CD4-positive, alpha-beta T cell treated with Interleukin-15 for 1 hour (primary cell): ENCODE measurements around the gene RNF187.
"Not testable (repeated sequence)": the region's sequence is repeated elsewhere in the genome, so short reads cannot be mapped to it uniquely, and the experiment has no call there.

Experiments used
- DNase-seq: peaks from one replicate; pipeline ENCODE4 v3.0.0-alpha.2; 2020

RNF187 gene

DNA sequence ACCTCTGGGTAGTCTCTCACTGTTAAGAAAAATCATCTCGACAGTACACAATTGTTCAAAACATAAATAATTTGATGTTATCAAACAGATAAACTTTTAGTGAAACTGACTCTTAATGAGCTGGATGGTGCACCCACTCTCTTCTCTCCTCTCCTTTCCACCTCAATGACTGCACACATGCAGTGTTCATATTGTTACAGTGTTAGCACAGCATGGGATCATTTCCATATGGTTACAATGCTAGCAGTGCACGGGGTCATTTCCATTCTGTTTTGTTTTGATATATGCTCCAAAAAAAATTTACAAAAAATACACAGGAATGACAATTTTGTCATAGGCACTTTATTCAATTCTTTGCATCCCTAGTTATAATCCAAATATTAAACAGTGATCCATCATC, 26.4 kb upstream of the RNF187 start:
- no peak for DNase-seq

DNA sequence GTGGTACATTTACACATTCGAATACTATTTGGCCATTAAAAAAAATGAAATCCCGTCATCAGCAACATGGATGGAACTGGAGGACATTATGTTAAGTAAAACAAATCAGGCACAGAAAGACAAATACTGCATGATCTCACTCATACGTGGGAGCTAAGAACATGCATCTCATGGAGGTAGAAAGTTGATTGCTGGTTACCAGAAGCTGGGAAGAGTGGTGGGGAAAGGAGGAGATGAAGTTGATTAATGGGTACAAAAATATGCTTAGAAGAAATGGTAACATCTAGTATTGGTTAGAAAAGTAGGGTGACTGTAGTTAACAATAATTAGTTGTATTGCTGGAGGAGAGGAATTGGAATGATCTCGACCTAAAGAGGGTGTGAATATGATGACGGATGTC, 24.6 kb upstream of the RNF187 start:
- no peak for DNase-seq

DNA sequence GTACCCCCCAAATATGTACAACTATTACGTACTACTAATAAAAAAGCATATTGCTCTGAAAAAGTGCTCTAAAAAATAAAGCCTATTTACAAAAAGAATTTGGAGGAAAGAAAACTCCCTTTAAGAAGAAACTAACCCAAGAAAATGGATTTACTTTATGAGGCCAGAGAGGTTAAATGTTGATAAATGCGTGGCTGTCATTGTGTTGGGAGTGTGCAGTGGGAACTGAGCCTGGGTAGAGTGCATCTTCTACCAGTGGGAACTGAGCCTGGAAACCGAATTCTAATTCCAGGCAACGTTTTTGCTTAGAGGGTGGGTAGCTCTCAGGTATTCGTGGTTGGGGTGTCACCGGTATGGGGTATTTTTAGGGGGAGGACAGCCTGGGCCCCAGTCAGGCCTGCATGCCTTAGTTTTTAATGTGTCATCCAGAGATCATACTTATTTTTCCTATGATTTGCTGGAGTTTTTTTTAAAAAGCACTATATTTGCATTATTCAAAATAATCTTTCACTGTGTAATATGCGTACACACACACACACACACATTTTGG, 24.1 kb upstream of the RNF187 start:
- DNase-seq, result no peak

DNA sequence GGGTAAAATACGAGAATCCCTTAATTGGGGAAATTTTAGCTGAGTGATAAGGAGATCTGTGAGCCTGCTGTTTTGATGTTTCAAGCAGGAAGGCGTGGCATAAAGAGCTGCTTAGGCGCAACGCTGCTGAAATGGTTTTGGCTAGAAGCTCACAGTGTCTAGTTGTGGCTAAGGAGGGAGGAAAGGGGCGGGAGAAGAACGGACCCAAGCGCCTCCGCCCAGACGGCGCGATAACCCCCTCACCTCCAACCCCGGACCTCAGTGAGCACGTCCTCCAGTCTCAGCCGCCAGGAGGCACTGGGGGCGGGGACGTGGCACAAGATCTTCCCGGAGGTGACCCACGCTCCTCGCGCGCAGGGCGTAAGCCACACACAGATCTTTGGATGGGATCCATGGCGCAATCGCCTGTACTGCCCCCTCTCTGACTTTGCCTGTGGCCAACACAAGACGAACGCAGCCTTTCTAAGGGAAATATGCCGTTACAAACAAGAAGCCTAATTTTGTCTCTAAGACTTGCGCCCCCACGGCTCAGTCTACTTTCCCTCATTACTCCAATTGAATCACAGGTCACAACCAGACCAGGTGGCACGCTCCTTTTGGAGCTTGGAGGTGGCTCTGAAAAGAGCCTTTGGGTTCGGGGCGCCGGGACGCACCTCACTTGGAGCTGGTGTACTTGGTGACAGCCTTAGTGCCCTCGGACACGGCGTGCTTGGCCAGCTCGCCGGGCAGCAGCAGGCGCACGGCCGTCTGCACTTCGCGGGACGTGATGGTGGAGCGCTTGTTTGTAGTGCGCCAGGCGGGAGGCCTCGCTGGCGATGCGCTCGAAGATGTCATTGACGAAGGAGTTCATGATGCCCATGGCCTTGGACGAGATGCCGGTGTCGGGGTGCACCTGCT, 23.4 kb upstream of the RNF187 start:
- peak; percentile 51 for DNase-seq

DNA sequence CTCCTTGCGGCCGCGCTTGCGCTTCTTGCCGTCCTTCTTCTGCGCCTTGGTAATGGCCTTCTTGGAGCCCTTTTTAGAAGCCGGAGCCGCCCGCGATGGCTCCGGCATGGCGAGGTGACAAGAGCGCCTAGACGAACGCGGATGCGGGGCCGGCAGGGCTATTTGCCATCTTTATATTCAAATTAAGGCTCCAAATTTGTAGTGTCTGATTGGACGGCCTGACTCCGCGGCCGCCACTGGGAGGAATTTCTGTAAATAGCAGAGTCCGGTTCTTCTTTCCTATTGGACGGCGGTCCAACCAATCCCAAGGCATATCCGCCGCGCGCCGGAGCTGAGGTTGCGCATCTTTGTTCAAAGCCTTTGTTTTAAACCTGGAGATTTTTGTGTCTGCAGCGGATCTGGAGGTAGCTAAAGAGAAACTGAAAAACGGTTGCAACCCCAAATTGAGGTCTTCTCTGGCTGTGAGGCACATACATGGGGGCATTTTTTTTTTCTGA, 22.6 kb upstream of the RNF187 start:
- peak; percentile 87 for DNase-seq

DNA sequence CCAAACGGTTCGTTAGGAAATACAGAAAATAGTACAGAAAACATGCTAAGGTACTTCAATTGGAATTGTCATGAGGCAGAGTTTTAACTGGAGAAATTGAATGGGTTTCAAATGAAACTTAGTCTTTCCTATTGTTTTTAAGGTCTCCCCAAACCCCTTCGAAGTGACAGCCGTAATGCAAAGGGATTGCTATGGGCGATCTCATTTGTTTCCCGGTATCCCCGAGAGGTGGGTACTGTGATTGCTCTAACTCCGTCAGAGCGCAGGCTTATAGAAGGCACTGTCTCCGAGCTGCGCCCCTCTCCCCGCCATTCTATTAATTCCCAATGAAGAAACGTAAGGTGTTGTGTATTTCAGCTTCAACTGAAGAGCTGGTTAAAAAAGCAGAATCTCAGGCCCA, 22.0 kb upstream of the RNF187 start:
- no peak for DNase-seq

DNA sequence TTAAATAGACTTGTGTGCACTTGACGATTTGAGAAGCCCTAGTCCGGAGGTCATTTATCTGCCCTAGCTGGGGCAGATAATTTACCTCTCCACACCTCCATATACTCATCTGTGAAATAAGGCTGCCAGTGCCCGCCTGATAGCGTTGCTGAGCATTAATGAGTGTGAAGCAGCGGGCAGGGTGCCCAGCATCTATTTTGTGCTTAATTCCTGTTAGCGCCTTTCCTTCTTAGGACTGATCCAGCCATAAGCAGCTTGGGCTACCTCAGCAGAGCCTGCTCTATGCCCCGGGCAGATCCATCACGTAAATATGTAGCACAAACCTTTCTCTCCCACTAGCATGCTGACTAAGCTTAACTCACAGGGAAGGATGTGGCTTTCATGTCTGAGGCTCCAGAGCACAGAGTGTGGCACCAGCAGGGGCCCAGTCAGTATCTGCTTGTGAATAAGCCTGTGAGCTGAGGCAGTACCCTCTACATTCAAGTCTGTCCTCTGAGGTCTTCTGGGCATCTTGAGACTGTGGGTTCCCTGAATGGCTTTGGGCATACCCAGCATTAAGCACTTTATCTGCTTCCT, 21.5 kb upstream of the RNF187 start:
- DNase-seq, result no peak

DNA sequence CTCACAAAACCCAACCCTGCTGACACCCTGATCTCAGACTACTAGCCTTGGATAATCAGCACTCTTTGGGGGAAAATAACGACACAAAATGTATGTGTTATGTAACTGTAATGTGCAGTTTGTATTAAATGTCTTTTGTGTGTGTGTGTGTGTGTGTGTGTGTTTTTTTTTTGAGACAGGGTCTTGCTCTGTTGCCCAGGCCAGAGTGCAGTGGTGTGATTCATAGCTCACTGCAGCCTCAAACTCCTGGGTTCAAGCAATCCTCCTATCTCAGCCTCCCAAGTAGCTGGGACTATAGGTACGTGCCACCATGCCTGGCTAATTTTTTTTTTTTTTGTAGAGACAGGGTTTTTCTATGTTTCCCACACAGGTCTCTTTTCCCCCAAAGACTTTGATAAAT, 19.0 kb upstream of the RNF187 start:
- not testable (repeated sequence) for DNase-seq

DNA sequence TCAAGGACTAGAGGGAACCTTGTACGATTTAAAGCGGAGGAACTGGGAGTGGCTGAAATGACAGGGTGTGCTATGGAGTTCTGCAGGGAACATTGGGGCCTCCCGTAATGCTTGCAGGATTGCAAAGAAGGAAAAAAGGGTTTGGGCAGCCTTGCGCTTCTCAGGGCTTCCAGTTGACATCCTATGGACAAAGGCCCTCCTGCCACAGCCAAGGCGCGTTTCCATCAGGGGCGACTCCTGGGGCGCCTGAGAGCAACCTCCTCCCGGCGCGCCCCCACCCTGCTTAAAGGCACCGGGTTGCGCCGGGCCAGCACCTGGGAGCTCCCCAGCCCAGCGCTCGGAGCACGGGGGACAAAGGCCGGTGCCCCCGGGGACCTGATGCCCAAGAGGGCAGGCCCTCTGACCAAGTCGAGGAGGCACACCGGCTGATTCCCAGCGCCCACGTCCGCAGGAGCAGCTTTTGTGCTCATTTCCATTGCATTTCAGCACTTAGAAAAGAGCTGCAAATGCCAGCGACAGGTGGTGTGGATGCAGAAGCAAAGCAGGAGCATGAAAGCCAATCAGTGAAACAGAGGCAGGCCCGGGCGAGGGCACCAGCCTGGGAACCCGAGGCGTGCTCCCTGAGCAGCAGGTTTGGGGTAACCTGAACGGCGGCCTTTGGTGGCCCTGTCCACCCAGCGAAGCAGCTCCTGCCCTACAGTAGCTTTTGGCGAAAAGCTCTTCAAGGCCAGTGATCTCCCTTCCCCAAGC, 17.6 kb upstream of the RNF187 start:
- DNase-seq, result no peak

DNA sequence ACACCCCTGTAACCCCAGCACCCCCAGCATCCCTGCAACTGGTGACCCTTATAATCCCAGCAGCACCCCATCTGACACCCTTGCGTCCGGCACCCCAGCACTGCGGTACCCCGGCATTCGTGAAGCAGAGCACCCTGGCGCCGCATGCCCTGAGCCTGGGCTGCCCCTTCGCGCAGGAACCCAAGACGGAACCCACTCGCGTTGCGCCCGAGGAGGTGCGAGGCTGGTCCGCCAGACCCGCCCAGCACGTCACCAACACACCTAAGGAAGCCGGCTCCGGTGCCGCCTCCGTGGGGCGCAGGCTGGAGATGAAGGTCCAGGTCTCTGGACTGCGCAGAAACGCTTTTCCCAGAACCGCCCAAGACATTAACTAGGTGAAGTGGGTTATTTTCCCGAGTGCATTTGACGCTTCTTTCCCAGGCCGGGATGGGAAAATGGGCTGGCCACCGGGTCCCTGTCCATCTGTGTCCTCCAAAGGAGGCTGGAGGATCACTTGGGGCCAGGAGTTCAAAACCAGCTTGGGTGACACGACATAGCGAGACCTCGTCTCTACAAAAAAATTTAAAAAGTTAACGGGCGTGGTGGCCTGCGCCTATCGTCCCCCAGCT, 15.9 kb upstream of the RNF187 start:
- no peak for DNase-seq

DNA sequence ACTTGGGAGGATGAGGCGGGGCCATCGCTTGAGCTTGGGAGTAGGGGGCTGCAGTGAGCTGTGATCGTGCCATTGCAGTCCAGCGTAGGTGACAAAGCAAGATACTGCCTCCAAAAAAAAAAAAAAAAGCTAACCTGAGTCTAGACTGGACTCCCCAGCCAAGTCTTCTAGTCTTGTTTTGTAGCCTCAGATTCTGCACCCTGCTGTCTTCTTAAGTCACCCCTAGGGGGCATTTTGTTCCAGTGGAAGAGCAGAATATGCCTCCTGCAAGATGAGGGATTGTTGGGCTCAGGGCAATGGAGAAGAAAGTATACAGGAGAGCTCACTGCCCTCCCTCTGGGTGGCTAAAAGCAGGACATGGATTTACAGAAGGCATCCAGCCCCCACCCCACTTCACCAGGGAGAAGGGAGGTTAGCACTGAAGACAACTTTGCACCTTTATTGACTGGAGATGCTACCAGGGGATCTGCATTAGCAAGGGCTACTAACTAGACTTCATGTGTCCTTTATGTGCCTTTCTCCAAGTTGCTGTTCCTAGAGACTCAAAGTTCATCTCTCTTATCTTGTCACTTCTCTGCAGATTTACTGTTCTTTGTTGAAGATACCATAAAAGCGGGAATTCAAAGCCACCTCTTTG, 15.3 kb upstream of the RNF187 start:
- DNase-seq, result peak; percentile 48

DNA sequence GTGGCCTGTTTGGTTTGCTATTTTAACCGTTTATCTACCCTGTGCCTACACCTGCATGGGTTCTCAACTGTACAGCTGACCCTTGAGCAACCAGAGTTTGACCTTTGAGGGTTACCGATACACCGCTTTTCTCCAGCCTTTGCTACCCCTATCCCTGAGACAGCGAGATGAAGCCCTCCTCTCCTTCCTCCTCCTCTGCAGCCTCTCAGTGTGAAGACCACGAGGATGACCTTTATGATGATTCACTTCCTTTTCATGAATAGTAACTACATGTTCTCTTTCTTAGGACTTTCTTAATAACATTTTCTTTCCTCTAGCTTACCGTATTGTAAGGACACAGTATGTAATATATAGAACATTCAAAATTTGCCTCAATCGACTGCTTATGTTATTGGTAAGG, 14.5 kb upstream of the RNF187 start:
- DNase-seq, result no peak

DNA sequence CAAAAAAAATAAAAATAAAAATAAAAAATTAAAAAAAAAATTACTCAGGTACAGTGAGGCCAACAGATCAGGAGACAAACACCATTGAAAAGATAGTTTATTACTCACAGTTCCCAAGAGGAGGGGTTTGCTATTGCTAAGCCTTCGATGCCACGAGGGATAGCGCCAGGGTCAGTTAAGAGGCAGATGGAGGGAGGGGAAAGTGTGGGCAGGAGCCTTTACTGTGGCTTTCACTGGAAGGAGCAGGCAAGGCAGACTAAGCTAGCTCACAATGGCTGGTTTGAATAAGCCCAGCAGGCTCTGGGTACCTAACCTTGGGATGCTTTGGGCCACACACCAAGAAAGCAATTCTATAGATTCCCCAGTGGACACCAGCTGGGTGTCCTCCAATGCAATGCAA, 12.7 kb upstream of the RNF187 start:
- DNase-seq, result no peak

DNA sequence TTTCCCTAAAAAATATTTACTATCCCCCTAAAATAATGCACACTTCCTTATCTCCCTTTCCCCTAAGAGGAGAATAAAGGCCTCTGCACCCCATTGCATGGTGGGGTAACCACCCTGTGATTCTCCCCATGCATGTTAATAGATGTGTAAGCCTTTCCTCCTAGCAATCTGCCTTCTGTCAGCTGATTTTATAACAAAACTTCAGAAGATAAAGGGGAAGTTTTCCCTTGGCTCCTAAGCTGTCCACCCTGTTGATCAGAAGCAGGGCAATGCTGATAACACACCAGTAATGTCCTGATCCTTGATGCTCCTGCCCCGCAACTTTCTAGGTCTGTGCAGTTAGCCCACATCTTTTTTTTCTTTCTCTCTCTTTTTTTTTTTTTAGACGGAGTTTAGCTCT, 11.4 kb upstream of the RNF187 start:
- DNase-seq, result no peak

DNA sequence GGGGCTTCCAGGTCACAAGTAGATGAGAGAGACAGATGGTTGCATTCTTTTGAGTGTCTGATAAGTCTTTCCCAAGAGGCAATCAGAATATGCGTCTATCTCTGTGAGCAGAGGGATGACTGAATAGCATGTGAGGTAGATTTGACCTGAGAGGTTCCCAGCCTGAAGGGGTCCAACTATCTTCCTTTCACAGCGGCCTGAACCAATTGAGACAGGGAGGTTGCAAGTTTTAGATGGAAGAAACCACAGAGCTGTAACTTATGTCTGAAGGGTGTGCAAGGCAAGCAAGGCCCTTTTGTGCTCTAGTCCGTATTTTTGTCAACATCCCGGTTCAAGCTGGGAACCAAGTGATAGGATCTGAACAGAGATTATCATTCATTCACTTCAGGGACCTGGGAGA, 9.9 kb upstream of the RNF187 start:
- DNase-seq, result no peak

DNA sequence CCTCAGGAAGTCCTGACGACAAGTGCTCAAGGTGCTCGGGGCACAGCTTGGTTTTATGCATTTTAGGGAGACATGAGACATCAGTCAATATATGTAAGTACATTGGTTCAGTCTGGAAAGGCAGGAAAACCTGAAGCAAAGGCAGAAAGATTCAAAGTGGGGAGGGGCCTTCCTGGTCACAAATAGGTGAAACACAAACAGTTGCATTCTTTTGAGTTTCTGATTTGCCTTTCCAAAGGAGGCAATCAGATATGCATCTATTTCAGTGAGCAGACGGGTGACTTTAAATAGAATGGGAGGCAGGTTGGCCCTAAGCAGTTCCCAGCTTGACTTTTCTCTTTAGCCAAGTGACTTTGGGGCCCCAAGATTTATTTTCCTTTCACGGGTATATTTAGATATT, 8.9 kb upstream of the RNF187 start:
- DNase-seq, result no peak

DNA sequence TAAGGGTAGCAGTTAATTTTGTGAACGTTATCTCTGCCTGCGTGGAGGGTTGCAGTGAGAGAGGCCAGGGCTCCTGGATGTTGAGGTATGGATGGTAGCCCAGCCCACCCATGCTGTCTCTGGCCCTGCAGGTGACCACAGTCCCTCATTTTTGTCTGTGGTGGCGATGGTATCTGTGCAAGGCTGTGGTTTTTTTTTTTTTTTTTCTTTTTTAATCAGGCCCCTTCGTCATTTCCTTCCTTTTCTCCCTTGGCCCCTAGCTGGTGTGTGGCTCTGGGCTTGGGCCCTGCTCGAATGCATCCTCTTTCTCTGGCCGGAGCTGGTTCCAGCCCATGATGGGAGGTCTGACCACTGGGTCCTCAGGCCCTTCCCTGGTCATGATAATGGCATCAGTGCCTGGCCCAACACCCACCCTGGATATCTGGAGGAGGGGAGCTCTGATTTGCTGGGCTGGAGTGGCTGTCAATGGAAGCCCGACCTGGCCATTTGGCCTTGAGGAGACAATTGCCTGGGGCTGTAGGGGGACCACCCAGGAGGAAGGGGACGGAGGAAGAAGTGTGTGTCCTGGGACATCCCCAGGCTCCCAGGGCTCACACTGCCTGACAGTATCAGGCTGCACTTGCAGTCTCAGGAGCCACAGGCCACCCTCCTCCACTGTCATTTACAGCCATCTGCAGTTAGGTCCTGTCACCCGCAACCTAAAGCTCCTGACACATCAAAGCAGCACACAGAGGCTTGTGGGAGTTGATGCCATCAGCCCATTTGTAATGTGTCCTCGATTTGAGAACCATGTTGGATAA, 8.1 kb upstream of the RNF187 start:
- peak; percentile 33 for DNase-seq

DNA sequence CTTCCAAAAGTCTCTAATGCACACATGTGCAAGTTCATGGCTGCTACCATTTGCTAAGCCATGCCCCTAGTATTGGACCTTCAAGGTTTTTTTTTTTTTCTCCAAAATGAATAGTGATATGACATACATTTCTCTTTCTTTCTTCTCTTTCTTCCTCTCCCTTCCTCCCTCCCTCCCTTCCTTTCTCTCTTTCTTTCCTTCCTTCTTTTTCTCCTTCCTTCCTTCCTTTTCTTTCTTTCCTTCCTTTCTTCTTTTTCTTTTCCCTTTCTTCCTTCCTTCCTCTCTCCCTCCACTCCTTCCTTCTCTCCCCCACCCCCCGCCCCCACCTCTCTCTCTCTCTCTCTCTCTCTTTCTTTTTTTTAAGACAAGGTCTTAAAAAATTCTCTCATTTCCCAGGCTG, 3.4 kb upstream of the RNF187 start:
- no peak for DNase-seq

DNA sequence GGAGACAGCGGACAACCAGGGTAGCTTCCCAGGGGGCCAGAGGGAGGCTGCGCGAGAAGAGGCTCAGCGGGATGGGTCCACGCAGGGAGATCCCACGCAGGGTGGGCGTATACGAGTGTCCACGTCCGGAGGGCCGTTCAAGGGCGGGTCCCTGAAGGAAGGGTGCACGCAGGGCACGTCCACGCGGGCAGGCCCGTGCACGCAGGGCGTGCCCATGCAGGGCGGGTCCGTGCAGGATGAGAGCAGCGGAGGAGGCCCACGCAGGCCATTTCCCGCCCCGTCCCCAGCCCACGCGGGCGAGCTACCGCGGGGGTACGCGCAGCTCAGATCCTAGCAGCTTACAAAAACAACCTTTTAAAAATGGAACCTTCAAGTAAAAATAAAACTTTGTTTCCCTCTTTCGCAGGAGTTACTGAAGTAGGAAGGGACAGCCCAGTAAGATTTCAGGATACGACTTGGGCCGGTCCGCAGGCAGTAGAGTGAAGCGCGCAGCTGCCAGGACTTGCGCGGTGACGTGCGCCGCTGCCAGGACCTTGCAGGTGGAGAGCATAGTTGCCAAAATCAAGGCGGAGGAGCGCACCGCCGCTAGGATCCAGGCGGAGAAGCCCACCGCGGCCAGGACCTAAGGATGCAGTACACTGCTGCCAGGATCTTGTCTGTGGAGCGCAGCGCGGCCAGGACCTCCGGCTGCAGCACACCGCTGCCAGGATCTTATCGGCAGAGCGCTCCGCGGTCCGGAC, 416 bp upstream of the RNF187 start:
- DNase-seq, result peak; percentile 86

DNA sequence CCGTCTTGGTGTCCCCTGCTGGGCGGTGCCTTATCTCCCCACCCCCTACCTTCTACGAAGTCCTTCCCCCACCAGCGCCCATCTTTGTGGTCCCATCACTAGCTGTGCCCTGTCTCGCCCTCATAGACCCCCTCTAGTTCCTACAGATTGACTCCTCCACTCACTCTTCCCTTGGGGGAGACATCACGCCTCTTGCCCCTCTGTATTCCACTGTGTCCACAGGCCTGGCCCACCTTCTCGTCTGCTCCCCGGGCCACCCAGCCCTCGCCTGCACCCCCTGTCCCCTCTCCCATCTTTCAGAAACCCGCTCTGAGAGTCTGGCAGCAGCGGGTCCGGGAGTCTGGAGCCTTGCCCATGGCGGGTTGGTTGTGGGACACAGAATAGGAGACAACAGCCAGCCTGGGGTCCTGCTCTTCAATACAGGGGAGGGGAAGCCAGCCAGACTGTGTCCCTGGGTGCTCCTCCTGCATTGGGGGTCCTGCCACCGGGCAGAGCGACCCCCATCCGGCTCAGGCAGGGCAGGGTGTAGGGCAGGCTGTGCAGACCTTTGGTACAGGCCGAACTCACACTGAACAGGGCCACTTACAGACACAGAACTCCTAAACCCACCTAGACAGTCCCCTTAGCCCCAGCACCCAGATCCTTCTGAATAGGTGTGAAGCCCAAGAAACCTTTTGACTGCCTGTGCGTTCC, 1.1 kb downstream of the RNF187 start:
- no peak for DNase-seq
